HG03432 (cell line): ENCODE results near the gene SNAI1.
"Not testable (repeated sequence)": the region's sequence is repeated elsewhere in the genome, so short reads cannot be mapped to it uniquely, and the experiment has no call there.

ENCODE experiments used
- ATAC-seq: cut with Tn5 transposase; IDR thresholded peaks from one replicate; pipeline ENCODE4 v1.9.1; 2021; ENCODE audit warnings: mild to moderate bottlenecking, moderate library complexity; ENCODE audit not compliant: unreplicated experiment

SNAI1 gene

GRCh38 chr20:49982346-49983122 is at the start of gene SNAI1:
Gene SNAI1, plus strand, starts transcription at chr20:49982980. Its CDS starts 80 bp downstream, at chr20:49983060.
- peak; percentile 77 for ATAC-seq

- ATAC-seq = peak; percentile 2
These were observed 47.0 kb upstream of the SNAI1 start for GRCh38 chr20:49935746-49936152.

GRCh38 chr20:49936153-49937026 is 46.4 kb upstream of the SNAI1 start, which contains the start of gene RNF114:
Gene RNF114, plus strand, starts transcription at chr20:49936397. Its CDS starts 16 bp downstream, at chr20:49936413.
- peak; percentile 79 for ATAC-seq

GRCh38 chr20:49937027-49937929 is 45.5 kb upstream of the SNAI1 start:
- peak; percentile 5 for ATAC-seq

GRCh38 chr20:49938173-49939163 is 44.3 kb upstream of the SNAI1 start:
- ATAC-seq = no peak

- no peak for ATAC-seq
These were observed 41.3 kb upstream of the SNAI1 start for GRCh38 chr20:49941456-49941855.

GRCh38 chr20:49942303-49942702 is 40.5 kb upstream of the SNAI1 start:
- no peak for ATAC-seq

- ATAC-seq = no peak
These were observed 39.8 kb upstream of the SNAI1 start for GRCh38 chr20:49942942-49943341.

GRCh38 chr20:49945306-49945700 is 37.5 kb upstream of the SNAI1 start:
- no peak for ATAC-seq

- no peak for ATAC-seq
These were observed 36.9 kb upstream of the SNAI1 start for GRCh38 chr20:49945701-49946477.

- ATAC-seq = no peak
These were observed 34.6 kb upstream of the SNAI1 start for GRCh38 chr20:49948178-49948577.

GRCh38 chr20:49948809-49949507 is 33.8 kb upstream of the SNAI1 start:
- ATAC-seq = no peak

GRCh38 chr20:49951151-49951550 is 31.6 kb upstream of the SNAI1 start:
- ATAC-seq = no peak

- ATAC-seq = no peak
These were observed 27.6 kb upstream of the SNAI1 start for GRCh38 chr20:49955167-49955566.

- ATAC-seq = not testable (repeated sequence)
These were observed 26.9 kb upstream of the SNAI1 start for GRCh38 chr20:49955830-49956396.

- no peak for ATAC-seq
These were observed 26.1 kb upstream of the SNAI1 start for GRCh38 chr20:49956689-49957088.

- not testable (repeated sequence) for ATAC-seq
These were observed 25.5 kb upstream of the SNAI1 start for GRCh38 chr20:49957089-49957938.
